Ishikawa (cell line): ENCODE data around the gene TBC1D8.
A peak's percentile ranks its signal among the peaks of the same experiment; 100 is the strongest.

Source experiments
- CEBPB ChIP-seq: IDR thresholded peaks from 2 replicates; pipeline ENCODE4 v1.6.1; 2012
- CREB1 ChIP-seq: IDR thresholded peaks from 2 replicates; pipeline ENCODE4 v1.6.1; 2012; ENCODE audit warnings: low read depth
- EGR1 ChIP-seq: IDR thresholded peaks from 2 replicates; pipeline ENCODE4 v1.6.1; 2012
- EP300 ChIP-seq: IDR thresholded peaks from 2 replicates; pipeline ENCODE4 v1.6.1; 2012; ENCODE audit warnings: borderline replicate concordance
- FOXM1 ChIP-seq: IDR thresholded peaks from 2 replicates; pipeline ENCODE4 v1.6.1; 2012; ENCODE audit warnings: low read depth, borderline replicate concordance
- MAX ChIP-seq: IDR thresholded peaks from 2 replicates; pipeline ENCODE4 v1.6.1; 2012
- NFIC ChIP-seq: IDR thresholded peaks from 2 replicates; pipeline ENCODE4 v1.6.1; 2012
- RAD21 ChIP-seq: IDR thresholded peaks from 2 replicates; pipeline ENCODE4 v1.6.1; 2012; ENCODE audit warnings: low read depth
- REST ChIP-seq: IDR thresholded peaks from 2 replicates; pipeline ENCODE4 v1.6.1; 2012; ENCODE audit warnings: low read depth, mild to moderate bottlenecking
- TAF1 ChIP-seq: IDR thresholded peaks from 2 replicates; pipeline ENCODE4 v1.6.1; 2012; ENCODE audit warnings: low read depth, mild to moderate bottlenecking
- TCF12 ChIP-seq: IDR thresholded peaks from 2 replicates; pipeline ENCODE4 v1.6.1; 2012; ENCODE audit warnings: low read depth
- TEAD4 ChIP-seq: IDR thresholded peaks from 2 replicates; pipeline ENCODE4 v1.6.1; 2012
- YY1 ChIP-seq: IDR thresholded peaks from 2 replicates; pipeline ENCODE4 v1.6.1; 2012; ENCODE audit warnings: low read depth
- ZBTB7A ChIP-seq: IDR thresholded peaks from 2 replicates; pipeline ENCODE4 v1.6.1; 2012; ENCODE audit warnings: low read depth
- TF ChIP-seq, protein P1 (sequence below): IDR thresholded peaks from 2 replicates; pipeline ENCODE4 v1.6.1; 2012

The TBC1D8 gene

GRCh38 chr2:101012706-101013181, 138.4 kb downstream of the TBC1D8 start:
- TF ChIP-seq NFIC (no peak), RAD21 (peak; percentile 76)

- TF ChIP-seq REST, result no peak
- TF ChIP-seq CREB1, result no peak
- no peak for TF ChIP-seq TEAD4
- TF ChIP-seq CEBPB, result no peak
- no peak for TF ChIP-seq RAD21
- no peak for TF ChIP-seq YY1
- TF ChIP-seq TAF1, result no peak
- no peak for TF ChIP-seq TCF12
- no peak for TF ChIP-seq NFIC
- TF ChIP-seq MAX, result no peak
- TF ChIP-seq, protein P1, sequence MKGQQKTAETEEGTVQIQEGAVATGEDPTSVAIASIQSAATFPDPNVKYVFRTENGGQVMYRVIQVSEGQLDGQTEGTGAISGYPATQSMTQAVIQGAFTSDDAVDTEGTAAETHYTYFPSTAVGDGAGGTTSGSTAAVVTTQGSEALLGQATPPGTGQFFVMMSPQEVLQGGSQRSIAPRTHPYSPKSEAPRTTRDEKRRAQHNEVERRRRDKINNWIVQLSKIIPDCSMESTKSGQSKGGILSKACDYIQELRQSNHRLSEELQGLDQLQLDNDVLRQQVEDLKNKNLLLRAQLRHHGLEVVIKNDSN, result no peak
- no peak for TF ChIP-seq ZBTB7A
- TF ChIP-seq EP300, result no peak
- no peak for TF ChIP-seq EGR1
- TF ChIP-seq FOXM1, result no peak
These were observed 139.0 kb downstream of the TBC1D8 start for GRCh38 chr2:101012054-101012705.

DNA sequence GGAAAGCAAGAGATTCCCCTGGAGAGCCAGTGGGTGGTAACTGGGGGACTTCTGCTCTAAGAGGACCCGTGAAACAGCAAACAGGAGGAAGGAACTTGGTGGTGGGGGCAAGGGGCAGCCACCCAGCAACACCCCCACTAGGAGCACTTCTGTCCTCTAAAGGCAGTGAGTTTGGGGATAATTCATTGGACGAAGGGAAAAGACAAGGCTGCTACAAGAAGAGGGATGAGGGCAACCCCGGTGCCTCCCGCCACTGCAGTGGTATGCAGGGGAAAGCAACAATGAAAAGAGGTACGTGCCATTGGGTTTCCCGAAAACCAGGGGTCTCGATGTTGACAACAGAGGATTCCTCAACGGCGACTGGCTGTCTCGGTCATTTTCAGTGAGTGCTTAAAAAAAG, 140.0 kb downstream of the TBC1D8 start:
- TF ChIP-seq CEBPB, result no peak
- no peak for TF ChIP-seq FOXM1
- no peak for TF ChIP-seq NFIC
- no peak for TF ChIP-seq REST
- TF ChIP-seq TCF12, result no peak
- no peak for TF ChIP-seq EP300
- TF ChIP-seq TAF1, result no peak
- TF ChIP-seq EGR1, result no peak
- TF ChIP-seq, protein P1, result no peak
- no peak for TF ChIP-seq CREB1
- TF ChIP-seq YY1, result no peak
- TF ChIP-seq RAD21, result no peak
- TF ChIP-seq MAX, result no peak
- no peak for TF ChIP-seq TEAD4
- no peak for TF ChIP-seq ZBTB7A

- TF ChIP-seq RAD21, result no peak
- no peak for TF ChIP-seq EGR1
- no peak for TF ChIP-seq NFIC
- TF ChIP-seq CREB1, result no peak
- TF ChIP-seq, protein P1, result no peak
- no peak for TF ChIP-seq TAF1
- TF ChIP-seq ZBTB7A, result no peak
- no peak for TF ChIP-seq FOXM1
- no peak for TF ChIP-seq TEAD4
- TF ChIP-seq MAX, result no peak
- TF ChIP-seq REST, result no peak
- no peak for TF ChIP-seq EP300
- TF ChIP-seq TCF12, result no peak
- no peak for TF ChIP-seq CEBPB
- TF ChIP-seq YY1, result no peak
These were observed 143.5 kb downstream of the TBC1D8 start for GRCh38 chr2:101007415-101008345.
